Ascending aorta (tissue), 2 donors: ENCODE measurements around the gene DRG1. TPM values are rescaled to one million over a fixed set of nuclear protein-coding genes. Genes with fewer than 3 reads are reported as not detected.
A peak's percentile ranks its signal among the peaks of the same experiment; 100 is the strongest.
"Not testable (repeated sequence)": the region's sequence is repeated elsewhere in the genome, so short reads cannot be mapped to it uniquely, and the experiment has no call there.

Source experiments
- DNase-seq, 2 donors: peaks; one replicate each; pipeline ENCODE4 v3.0.0-alpha.2; 2019; ENCODE audit warnings: low spot score in 2 of 2
- H3K27ac ChIP-seq, 2 donors: fragments of 200-600 bp; sonication (generic); one replicate each; pipeline ENCODE4 v1.5.1; 2016 to 2017; ENCODE audit warnings: mild to moderate bottlenecking in 1 of 2
- H3K27me3 ChIP-seq: fragments of 200-600 bp; sonication (generic); one replicate; pipeline ENCODE4 v1.5.1; 2017
- H3K36me3 ChIP-seq, 2 donors: fragments of 200-600 bp; sonication (generic); one replicate each; pipeline ENCODE4 v1.5.1; 2016
- H3K4me1 ChIP-seq, 2 donors: fragments of 200-600 bp; sonication (generic); one replicate each; pipeline ENCODE4 v1.5.1; 2016 to 2017; ENCODE audit warnings: mild to moderate bottlenecking in 1 of 2
- H3K4me3 ChIP-seq, 2 donors: fragments of 200-600 bp; sonication (generic); one replicate each; pipeline ENCODE4 v1.5.1; 2016 to 2017; ENCODE audit warnings: mild to moderate bottlenecking in 1 of 2
- H3K9me3 ChIP-seq, 2 donors: fragments of 200-600 bp; sonication (generic); one replicate each; pipeline ENCODE4 v1.5.1; 2016
- intact Hi-C: fragments of 100-400 bp; cut with DNase I; formaldehyde crosslinking; loops from one replicate; pipeline ENCODE4 v1.15.1; 2023
- total RNA-seq: library from RNA; depleted of rRNA; stranded (reverse); fragments of >200 nt; gene quantifications from one replicate; pipeline ENCODE4 v1.1.0, GENCODE V29; 2016
- TF ChIP-seq, protein P1 (sequence below), 3 experiments: fragments of 200-600 bp in 2 of 3; fragments of 450-650 bp in 1 of 3; sonication (generic) in 2 of 3; IDR thresholded peaks; one replicate each; pipeline ENCODE4 v1.5.1; 2016 to 2019; ENCODE audit warnings: antibody characterized with exemption in 3 of 3, mild to moderate bottlenecking in 1 of 3, moderate library complexity in 1 of 3

Gene DRG1
- total RNA-seq, 1 donor from 2014 or later = 6.9 TPM

DNA sequence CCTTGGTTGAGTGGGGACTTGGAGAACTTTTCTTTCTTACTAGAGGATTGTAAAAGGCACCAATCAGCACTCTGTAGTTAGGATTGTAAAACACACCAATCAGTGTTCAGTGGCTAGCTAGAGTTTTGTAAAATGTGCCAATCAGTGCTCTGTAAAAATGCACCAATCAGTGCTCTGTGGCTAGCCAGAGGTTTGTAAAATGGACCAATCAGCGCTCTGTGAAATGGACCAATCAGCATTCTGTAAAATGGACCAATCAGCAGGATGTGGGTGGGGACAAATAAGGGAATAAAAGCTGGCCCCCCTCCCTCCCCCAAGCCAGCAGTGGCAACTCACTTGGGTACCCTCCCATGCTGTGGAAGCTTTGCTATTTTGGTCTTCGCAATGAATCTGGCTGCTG is 5.5 kb upstream of the DRG1 start:
- Histone ChIP-seq H3K36me3 (no peaks in the 10 kb centered on the region), H3K9me3 (no peaks in the 10 kb centered on the region), H3K4me1 (peaks cover 0 to under 1% of the 10 kb centered on the region in 2 donors), H3K27ac (no peak overlapping the region), H3K4me3 (no peak overlapping the region), H3K27me3 (no peaks in the 10 kb centered on the region)
- no peak for DNase-seq
- TF ChIP-seq, protein P1, sequence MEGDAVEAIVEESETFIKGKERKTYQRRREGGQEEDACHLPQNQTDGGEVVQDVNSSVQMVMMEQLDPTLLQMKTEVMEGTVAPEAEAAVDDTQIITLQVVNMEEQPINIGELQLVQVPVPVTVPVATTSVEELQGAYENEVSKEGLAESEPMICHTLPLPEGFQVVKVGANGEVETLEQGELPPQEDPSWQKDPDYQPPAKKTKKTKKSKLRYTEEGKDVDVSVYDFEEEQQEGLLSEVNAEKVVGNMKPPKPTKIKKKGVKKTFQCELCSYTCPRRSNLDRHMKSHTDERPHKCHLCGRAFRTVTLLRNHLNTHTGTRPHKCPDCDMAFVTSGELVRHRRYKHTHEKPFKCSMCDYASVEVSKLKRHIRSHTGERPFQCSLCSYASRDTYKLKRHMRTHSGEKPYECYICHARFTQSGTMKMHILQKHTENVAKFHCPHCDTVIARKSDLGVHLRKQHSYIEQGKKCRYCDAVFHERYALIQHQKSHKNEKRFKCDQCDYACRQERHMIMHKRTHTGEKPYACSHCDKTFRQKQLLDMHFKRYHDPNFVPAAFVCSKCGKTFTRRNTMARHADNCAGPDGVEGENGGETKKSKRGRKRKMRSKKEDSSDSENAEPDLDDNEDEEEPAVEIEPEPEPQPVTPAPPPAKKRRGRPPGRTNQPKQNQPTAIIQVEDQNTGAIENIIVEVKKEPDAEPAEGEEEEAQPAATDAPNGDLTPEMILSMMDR (IDR thresholded peaks at IDR 0.05) = no peak
- intact Hi-C loops = no loop called here

DNA sequence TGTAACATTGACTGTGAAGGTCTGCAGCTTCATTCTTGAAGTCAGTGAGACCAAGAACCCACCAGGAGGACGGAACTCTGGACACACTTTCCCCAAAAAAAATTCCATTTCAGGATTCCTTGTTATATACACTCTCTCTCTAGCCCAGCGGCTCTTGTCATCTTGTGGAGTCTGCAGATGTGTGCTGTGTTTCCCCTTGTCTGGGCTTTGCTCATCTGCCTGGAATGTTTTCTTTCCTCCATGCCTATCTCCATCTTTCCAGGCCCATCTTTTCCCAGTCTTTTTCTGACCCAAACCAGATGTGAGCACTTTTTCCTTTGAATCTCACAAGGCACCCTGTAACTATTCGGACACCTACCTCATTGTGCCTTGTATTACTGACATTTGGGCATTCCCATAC is 5.1 kb upstream of the DRG1 start:
- DNase-seq = no peak
- H3K27me3 ChIP-seq = no peaks in the 10 kb centered on the region
- H3K27ac ChIP-seq = no peak overlapping the region
- H3K4me1 ChIP-seq = peaks cover 0 to 3% of the 10 kb centered on the region in 2 donors
- no peak overlapping the region for H3K4me3 ChIP-seq
- H3K9me3 ChIP-seq = no peaks in the 10 kb centered on the region
- intact Hi-C loops = no loop called here
- TF ChIP-seq, protein P1 (IDR thresholded peaks at IDR 0.05) = no peak
- no peaks in the 10 kb centered on the region for H3K36me3 ChIP-seq

DNA sequence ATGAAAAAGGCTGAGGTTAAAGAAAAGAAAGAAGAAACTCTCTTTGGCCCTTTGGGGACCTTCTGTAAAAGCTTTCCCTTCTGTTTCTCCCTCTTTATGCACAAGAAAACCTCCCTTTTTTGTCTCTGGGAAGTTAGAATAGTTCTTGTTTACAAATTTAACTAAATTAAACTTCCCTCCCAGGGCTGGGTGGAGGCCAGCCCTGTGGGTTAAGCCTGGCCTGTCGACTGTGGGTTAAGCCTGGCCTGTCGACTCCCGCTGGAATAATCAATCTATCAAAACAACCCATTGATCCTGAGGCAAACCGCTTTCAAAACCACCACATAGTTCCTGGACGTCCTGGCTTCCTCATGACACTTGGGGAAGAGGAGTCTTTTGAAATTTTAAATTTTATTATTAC is 1.2 kb upstream of the DRG1 start:
- H3K27me3 ChIP-seq = no peaks in the 10 kb centered on the region
- TF ChIP-seq, protein P1 (IDR thresholded peaks at IDR 0.05) = no peak
- no peaks in the 10 kb centered on the region for H3K9me3 ChIP-seq
- DNase-seq = no peak
- peaks cover 8 to 11% of the 10 kb centered on the region in 2 donors for H3K4me1 ChIP-seq
- H3K4me3 ChIP-seq = no peak overlapping the region
- intact Hi-C loops = loop anchor here (2.0 kb wide), 1 partner anchor 109 kb away; no protein-coding TSS in a partner anchor
- H3K36me3 ChIP-seq = peaks cover 4 to 8% of the 10 kb centered on the region in 2 donors
- H3K27ac ChIP-seq = no peak overlapping the region

DNA sequence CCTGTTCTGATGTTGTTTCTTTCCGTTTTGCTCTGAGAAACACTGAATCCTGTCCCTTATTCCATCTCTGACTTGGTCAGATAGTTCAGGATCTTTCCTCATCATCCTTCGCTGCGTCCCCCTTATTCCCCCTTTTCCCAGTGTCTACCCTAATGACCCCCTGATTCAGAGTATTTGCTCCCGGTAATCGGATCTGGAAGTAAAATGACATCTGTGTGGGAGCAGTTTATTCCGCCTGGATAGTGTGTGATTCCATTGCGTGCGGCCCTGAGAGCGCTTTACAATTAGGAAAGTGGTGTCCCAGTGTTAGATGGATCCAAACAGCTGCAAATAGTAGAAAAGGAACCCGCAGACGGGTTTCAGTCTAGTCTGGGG is 606 bp downstream of the DRG1 start:
- Histone ChIP-seq H3K27me3 (no peaks in the 10 kb centered on the region), H3K9me3 (no peaks in the 10 kb centered on the region), H3K27ac (peak overlapping the region; percentile 54 to 75), H3K4me3 (peak overlapping the region; percentile 71 to 75), H3K4me1 (peaks cover 8 to 11% of the 10 kb centered on the region in 2 donors), H3K36me3 (peaks cover 17 to 22% of the 10 kb centered on the region in 2 donors)
- TF ChIP-seq, protein P1 (IDR thresholded peaks at IDR 0.05) = no peak
- intact Hi-C loops = no loop called here
- no peak for DNase-seq

DNA sequence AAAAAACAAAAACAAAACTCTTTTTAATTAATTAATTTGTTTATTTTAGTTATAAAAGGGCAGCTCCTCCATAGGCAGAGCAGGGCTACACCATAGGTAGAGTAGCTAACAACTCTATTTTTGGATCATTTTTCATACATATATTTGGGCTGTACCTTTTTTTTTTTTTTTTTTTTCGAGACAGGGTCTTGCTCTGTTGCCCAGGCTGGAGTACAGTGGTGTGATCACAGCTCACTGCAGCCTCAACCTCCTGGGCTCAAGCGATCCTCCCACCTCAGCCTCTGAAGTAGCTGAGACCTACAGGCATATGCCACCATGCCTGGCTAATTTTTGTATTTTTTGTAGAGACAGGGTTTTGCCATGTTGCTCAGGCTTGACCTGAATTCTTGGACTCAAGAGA is 2.9 kb downstream of the DRG1 start:
- H3K4me3 ChIP-seq, H3K27ac ChIP-seq, intact Hi-C loops, DNase-seq, H3K27me3 ChIP-seq, H3K9me3 ChIP-seq: not testable (repeated sequence)
- Histone ChIP-seq H3K36me3 (peaks cover 29 to 43% of the 10 kb centered on the region in 2 donors), H3K4me1 (peaks cover 8 to 11% of the 10 kb centered on the region in 2 donors)

DNA sequence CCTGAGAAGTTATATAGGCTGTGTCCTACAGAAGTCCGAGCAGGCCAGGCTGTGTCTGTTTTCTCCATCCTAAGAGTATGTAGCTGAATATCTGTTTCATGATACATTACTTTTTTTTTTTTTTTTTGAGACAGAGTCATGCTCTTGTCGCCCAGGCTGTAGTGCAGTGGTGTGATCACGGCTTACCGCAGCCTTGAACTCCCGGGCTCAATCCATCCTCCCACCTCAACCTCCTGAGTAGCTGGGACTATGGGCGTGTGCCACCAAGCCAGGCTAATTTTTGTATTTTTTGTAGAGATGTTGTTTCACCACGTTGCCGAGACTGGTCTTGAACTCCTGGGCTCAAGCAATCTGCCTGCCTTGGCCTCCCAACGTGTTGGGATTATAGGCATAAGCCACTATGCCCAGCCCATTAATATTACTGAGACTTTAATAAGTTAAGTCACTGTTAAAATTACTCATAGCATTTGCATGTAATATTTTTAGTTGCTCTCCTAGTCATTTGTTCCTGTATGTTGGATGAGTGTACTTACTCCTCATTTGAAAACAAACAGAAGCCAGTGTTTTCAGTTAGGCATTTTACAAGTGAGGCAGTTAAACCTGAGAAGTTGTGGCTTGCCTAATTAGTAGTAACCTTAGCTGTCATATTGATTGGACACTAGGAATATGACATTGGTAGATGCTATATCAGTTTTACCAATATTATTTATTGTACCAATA is 26.1 kb downstream of the DRG1 start:
- Histone ChIP-seq H3K27me3 (no peaks in the 10 kb centered on the region), H3K4me3 (no peak overlapping the region), H3K36me3 (peaks cover 89 to 93% of the 10 kb centered on the region in 2 donors), H3K27ac (no peak overlapping the region), H3K9me3 (no peaks in the 10 kb centered on the region), H3K4me1 (no peaks in the 10 kb centered on the region)
- TF ChIP-seq, protein P1 (IDR thresholded peaks at IDR 0.05) = no peak
- intact Hi-C loops = no loop called here
- no peak for DNase-seq
